Endodermal cell (in vitro differentiated cells): ENCODE data around the gene CENPP. TPM values are rescaled to one million over a fixed set of nuclear protein-coding genes. Genes with fewer than 3 reads are reported as not detected.

Experiments
- DNase-seq: peaks from one replicate; pipeline ENCODE4 v3.0.0-alpha.2; 2017
- H3K27ac ChIP-seq: 2 replicates; pipeline ENCODE4 v1.5.1; 2013; ENCODE audit warnings: mild to moderate bottlenecking, low read depth, low read length, moderate library complexity
- H3K27me3 ChIP-seq: 2 replicates; pipeline ENCODE4 v1.6.1; 2013; ENCODE audit warnings: mild to moderate bottlenecking, low read length, moderate library complexity; ENCODE audit not compliant: insufficient read depth, control insufficient read depth, poor library complexity, severe bottlenecking
- H3K36me3 ChIP-seq: 2 replicates; pipeline ENCODE4 v1.7.0; 2013; ENCODE audit warnings: mild to moderate bottlenecking, low read length, moderate library complexity; ENCODE audit not compliant: control insufficient read depth, insufficient read depth
- H3K4me1 ChIP-seq: one replicate; pipeline ENCODE4 v1.7.0; 2013; ENCODE audit warnings: low read length; ENCODE audit not compliant: control insufficient read depth, insufficient read depth
- H3K4me3 ChIP-seq: 2 replicates; pipeline ENCODE4 v1.5.1; 2013; ENCODE audit warnings: mild to moderate bottlenecking, low read length, moderate library complexity
- H3K9ac ChIP-seq: 2 replicates; pipeline ENCODE4 v1.6.1; 2013; ENCODE audit warnings: mild to moderate bottlenecking, low read length, moderate library complexity; ENCODE audit not compliant: poor library complexity, severe bottlenecking; ENCODE audit errors: extremely low read depth
- H3K9me3 ChIP-seq: 2 replicates; pipeline ENCODE4 v1.6.1; 2013; ENCODE audit warnings: mild to moderate bottlenecking, low read length, moderate library complexity; ENCODE audit not compliant: control insufficient read depth
- H3K27ac Mint-ChIP-seq: 2 replicates; pipeline ENCODE4 v1.8.0; 2020; ENCODE audit warnings: mixed read lengths
- H3K27me3 Mint-ChIP-seq: 2 replicates; pipeline ENCODE4 v1.8.0; 2021; ENCODE audit warnings: mild to moderate bottlenecking, mixed read lengths; ENCODE audit not compliant: insufficient read depth
- H3K36me3 Mint-ChIP-seq: 2 replicates; pipeline ENCODE4 v1.8.0; 2020; ENCODE audit warnings: low read depth, mixed read lengths
- H3K4me1 Mint-ChIP-seq: 2 replicates; pipeline ENCODE4 v1.8.0; 2020; ENCODE audit warnings: mixed read lengths
- H3K4me3 Mint-ChIP-seq: 2 replicates; pipeline ENCODE4 v1.8.0; 2020; ENCODE audit warnings: mild to moderate bottlenecking, moderate library complexity, mixed read lengths
- H3K9me3 Mint-ChIP-seq: 2 replicates; pipeline ENCODE4 v1.8.0; 2020; ENCODE audit warnings: mild to moderate bottlenecking, mixed read lengths
- CTCF ChIP-seq: fragments of 200-600 bp; sonication (generic); conservative IDR thresholded peaks from 2 replicates; pipeline ENCODE4 v1.5.0; 2021; ENCODE audit warnings: antibody characterized with exemption, mild to moderate bottlenecking
- WGBS, 2 experiments: methylation state at CpG; one replicate each; pipeline versions ENCODE4 v1.1.5 to v1.1.7; 2013; ENCODE audit warnings: missing lambda C conversion rate in 2 of 2, mixed read lengths in 1 of 2; ENCODE audit not compliant: insufficient coverage in 1 of 2, insufficient read length in 1 of 2; 5-methylcytosine and 5-hydroxymethylcytosine counted together
- total RNA-seq, 2 donors: library from RNA; stranded (reverse); fragmentation: NEBNext Ultra II Directional in 1 of 2; extraction: Animal tissue kit (Norgen Biotek cat#: 25700) in 1 of 2; gene quantifications; 2 replicates in 1 of 2; 3 replicates in 1 of 2; pipeline ENCODE4 v1.2.1, GENCODE V29; 2021

CENPP gene
- total RNA-seq, 2 donors from 2014 or later = 8.2 to 9.2 TPM

GRCh38 chr9:92644278-92644677 lies 318.5 kb downstream of the CENPP start:
- no peak overlapping the region for H3K4me3 Mint-ChIP-seq
- H3K36me3 Mint-ChIP-seq = peaks cover 58% of the 10 kb centered on the region
- no peak overlapping the region for H3K27ac Mint-ChIP-seq
- Histone ChIP-seq H3K4me1 (no peaks in the 10 kb centered on the region), H3K9me3 (no peaks in the 10 kb centered on the region), H3K36me3 (peaks cover 62% of the 10 kb centered on the region), H3K27ac (no peak overlapping the region), H3K9ac (no peak overlapping the region), H3K27me3 (no peaks in the 10 kb centered on the region), H3K4me3 (no peak overlapping the region)
- no peaks in the 10 kb centered on the region for H3K27me3 Mint-ChIP-seq
- H3K9me3 Mint-ChIP-seq = no peaks in the 10 kb centered on the region
- 93 to 98% methylated on average over 6 to 7 of the region's 7 CpGs for WGBS, 2 experiments
- no peaks in the 10 kb centered on the region for H3K4me1 Mint-ChIP-seq
- no peak for TF ChIP-seq CTCF
- DNase-seq = no peak

GRCh38 chr9:92645041-92645440 lies 319.3 kb downstream of the CENPP start:
- Mint-ChIP-seq H3K27ac (no peak overlapping the region), H3K4me3 (no peak overlapping the region), H3K27me3 (no peaks in the 10 kb centered on the region), H3K9me3 (no peaks in the 10 kb centered on the region), H3K36me3 (peaks cover 59% of the 10 kb centered on the region), H3K4me1 (no peaks in the 10 kb centered on the region)
- H3K36me3 ChIP-seq = peaks cover 61% of the 10 kb centered on the region
- WGBS, 2 experiments = 87 to 97% methylated on average over 4 of the region's 4 CpGs
- no peak overlapping the region for H3K9ac ChIP-seq
- TF ChIP-seq CTCF = no peak
- H3K9me3 ChIP-seq = no peaks in the 10 kb centered on the region
- H3K4me1 ChIP-seq = no peaks in the 10 kb centered on the region
- H3K27ac ChIP-seq = no peak overlapping the region
- no peak for DNase-seq
- no peak overlapping the region for H3K4me3 ChIP-seq
- H3K27me3 ChIP-seq = no peaks in the 10 kb centered on the region

GRCh38 chr9:92647671-92648473 lies 322.1 kb downstream of the CENPP start:
- no peak overlapping the region for H3K4me3 Mint-ChIP-seq
- 93% methylated on average over 8 to 11 of the region's 11 CpGs for WGBS, 2 experiments
- DNase-seq = no peak
- H3K36me3 Mint-ChIP-seq = peaks cover 61% of the 10 kb centered on the region
- Histone ChIP-seq H3K4me3 (no peak overlapping the region), H3K27me3 (no peaks in the 10 kb centered on the region), H3K36me3 (peaks cover 60% of the 10 kb centered on the region), H3K4me1 (no peaks in the 10 kb centered on the region), H3K27ac (no peak overlapping the region), H3K9me3 (no peaks in the 10 kb centered on the region), H3K9ac (no peak overlapping the region)
- TF ChIP-seq CTCF = no peak
- H3K4me1 Mint-ChIP-seq = no peaks in the 10 kb centered on the region
- peak overlapping the region; percentile 57 for H3K27ac Mint-ChIP-seq
- no peaks in the 10 kb centered on the region for H3K27me3 Mint-ChIP-seq
- no peaks in the 10 kb centered on the region for H3K9me3 Mint-ChIP-seq
